ENCODE data around the gene TGM5.

DNA sequence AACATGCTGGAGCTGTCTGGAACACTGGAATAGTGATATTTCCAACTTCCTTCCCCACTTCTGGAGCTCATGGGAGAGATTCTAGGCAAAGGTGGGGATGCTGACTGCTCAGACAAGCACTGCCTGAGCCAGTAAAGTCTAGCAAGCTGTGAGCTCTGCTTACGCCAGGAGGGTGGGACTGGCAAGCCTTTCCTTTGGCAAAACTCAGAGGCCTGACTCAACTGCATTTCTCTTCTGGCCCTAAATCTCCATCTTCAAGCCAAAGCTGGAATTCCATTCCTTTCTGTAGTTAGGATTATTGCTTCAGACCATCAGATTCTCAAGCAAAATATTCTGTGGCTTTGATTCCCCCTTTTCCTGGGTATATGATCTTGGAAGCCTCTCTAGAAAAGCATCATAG is 25.6 kb downstream of the TGM5 start:
- no peak for TF ChIP-seq POLR2A (IDR thresholded peaks at IDR 0.05; ENCODE audit: low read depth, low read length)
- TF ChIP-seq POLR2AphosphoS5 (IDR thresholded peaks at IDR 0.05; ENCODE audit: low read depth, low read length), result no peak
